HG03520 (cell line): ENCODE measurements around the gene DCUN1D2.

Source experiments
- ATAC-seq: cut with Tn5 transposase; IDR thresholded peaks from one replicate; pipeline ENCODE4 v1.9.1; 2021; ENCODE audit warnings: mild to moderate bottlenecking, moderate library complexity; ENCODE audit not compliant: unreplicated experiment

DCUN1D2 gene

DNA sequence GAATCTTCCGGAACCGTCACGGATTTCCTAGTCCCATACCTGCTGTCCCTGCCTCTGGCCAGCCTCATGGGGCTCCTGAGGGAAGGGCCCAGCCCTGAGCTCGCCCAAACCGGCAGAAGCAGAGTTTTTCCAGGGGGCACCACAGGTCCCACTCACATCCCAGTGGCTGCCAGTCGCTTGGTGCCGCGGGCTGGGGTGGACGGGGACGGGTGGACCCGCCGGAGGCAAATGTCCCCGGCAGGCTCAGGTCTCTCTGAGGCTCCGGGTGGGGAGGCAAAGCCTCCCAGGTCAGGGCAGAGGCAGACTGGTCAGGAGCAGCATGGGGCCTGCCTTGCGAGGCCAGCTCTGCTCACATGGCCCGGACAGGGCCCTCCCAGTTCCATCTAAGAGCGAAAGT lies 62.0 kb downstream of the DCUN1D2 start:
- ATAC-seq: no peak

DNA sequence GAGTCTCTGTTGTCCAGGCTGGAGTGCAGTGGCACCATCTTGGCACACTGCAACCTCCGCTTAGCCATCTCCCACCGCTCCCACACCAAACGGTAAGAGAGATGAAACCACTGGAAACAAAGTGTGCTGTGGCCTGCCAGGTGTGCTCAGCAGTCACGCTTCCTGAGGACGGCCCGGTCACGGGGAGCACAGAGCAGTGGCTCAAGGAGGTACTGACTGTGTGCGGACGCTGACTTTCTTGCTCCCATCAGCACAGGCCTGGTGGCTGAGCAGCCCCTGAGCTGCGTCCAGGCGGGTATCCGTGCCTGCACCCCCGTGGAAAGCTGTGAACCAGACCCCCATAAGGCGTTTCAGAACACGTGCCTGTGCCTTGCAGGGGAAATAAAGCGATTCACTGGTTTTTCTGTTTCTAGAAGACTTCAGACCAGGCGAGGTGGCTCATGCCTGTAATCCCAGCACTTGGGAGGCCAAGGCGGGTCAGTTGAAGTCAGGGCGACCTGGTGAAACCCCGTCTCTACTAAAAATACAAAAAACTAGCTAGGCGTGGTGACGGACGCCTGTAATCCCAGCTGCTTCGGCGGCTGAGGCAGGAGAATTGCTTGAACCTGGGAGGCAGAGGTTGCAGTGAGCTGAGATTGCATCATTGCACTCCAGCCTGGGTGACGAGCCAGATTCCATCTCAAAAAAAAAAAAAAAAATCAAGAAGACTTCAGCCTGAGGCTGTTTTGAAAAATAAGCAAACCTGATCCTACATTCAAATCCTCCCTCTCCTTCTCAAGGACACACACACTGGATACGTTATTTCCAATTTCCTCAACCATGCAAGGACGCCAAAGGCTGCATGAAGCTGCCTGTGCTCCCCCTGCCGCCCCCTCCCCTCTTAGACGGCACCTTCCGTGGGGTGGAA lies 62.7 kb downstream of the DCUN1D2 start:
- no peak for ATAC-seq

DNA sequence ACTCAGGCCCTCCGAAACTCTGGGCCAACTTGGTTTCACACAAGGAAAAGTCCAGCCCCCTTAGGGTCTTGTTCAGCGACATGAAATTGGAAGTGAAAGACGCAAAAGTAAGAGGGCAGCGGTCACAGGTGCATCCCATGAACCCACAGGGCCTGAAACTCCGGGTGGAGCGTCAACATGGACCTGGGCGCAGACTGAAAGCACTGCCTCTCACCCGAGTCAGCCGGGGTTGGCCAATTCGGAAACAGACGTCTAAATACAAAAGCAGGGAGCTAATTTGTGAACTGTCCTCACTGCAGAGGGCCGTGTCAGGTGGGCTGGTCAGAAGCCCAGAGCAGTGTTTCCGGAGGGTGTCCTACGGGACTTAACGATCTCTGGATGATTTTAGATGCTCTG lies 63.9 kb downstream of the DCUN1D2 start:
- no peak for ATAC-seq

DNA sequence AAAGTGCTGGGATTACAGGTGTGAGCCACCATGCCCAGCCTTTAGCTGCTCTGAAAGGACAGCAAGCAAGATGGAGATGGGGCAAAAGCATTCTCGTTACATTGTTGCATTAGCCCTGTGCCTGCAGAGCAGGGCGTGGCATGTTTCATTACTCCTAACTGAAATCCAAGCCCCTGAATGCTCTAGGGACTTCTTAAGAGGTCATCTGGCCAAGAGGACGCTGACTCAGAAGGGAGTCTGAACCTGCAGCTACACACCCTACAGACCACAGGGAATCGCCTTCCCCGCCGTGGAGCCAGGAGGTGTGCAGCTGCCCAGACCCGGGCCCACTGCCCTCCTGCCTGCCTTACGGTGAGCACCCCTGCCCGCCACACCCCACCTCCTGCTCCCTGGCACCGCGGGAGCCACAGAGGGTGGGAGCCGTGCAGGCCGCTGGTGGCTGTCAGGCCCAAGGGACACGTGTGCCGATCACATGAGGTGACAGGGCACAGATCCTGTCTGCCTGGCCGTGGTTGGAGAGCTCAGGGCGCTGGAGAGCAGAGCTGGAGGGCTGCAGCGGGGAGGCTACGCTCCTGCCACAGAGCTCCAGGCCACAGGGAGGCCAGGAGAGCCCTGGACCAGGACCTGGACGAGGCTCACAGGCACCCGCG lies 64.4 kb downstream of the DCUN1D2 start:
- no peak for ATAC-seq

DNA sequence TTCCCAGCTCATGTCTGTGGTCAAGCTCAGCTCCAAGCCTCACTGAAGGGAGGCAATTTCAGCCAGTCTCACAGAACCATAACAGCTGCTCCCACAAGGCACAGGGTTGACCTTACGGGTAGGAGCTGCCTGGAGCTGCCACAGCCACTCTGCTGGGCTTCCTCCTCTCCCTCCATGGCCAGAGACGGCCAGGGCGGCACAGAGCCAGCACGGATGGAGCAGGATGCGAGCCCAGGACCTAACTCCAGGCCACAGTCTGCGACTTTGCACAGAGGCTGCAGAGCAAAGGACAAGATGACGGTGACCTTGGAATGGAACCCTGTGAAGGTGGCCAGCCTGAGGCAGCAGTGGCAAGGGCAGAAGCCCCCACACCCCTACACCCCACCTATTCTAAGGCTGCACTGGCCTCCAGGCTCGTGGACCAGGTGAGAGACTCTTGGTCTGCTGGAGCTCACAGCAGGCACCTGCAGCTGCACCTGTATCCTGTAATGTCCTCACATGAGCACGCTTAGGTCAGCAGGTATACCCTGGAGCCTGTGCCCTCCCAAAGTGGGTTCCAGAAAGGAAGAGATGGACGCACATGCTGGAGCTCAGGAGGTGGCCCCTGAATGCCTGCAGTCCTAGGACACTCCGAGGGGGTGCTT lies 66.9 kb downstream of the DCUN1D2 start:
- no peak for ATAC-seq

DNA sequence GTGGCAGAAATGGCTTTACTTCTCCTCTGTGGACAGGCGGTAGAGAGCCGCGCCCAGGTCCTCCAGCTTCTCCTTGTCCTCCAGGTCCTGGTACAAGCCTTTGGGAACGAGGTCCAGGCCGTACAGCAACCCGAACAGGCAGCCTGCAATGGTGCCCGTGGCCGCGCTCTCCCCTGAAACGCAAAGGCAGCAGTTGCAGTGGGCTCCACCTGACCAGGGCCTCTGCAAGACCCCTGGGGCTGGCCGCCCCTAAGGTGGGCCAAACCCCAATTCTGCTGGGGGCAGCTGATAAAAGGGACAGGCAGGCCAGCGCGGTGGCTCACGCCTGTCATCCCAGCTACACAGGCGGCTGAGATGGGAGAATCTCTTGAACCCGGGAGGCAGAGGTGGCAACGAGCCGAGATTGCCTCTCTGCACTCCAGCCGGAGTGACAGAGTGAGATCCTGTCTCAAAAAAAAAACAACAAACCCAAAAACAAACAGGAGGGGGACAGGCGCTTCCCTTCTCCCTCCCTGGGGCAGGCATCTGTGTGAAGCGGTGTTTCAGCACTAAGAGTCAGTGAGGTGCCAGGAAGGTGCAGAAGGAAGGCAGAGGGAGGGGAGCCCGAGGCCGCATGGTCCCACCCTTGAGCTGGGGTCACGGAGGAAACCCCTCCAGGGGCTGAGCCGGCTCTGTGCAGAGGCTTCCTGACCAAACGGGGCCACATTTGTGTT lies 67.5 kb downstream of the DCUN1D2 start:
- ATAC-seq: no peak

DNA sequence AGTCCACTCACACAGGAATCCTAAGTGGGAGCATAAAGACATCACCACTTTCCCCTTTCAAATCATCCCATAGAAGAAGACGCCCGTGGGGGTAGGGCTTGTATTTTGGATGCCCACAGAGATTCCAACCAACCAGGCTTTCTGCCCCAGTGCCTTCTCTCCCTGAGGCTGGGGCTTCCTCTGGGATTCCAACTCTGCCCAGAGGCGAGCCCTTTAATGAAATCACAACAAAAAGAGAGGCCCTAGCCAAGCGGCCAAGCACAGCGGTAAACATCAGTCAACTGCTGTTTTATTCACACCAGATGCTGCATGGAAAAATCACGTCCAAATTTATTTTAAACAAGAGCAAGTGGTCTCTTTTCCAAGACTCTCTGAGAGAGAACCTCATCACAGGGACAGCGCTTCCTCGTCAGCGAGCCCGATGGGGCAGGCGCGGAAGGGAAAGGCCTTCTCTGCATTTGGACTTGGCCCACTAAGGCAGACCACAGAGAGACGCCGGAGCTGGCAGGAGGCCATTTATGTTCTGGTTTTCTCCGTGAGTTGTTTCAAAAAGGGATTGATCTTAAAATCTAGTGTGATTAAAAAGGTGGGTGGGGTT lies 68.7 kb downstream of the DCUN1D2 start:
- no peak for ATAC-seq

DNA sequence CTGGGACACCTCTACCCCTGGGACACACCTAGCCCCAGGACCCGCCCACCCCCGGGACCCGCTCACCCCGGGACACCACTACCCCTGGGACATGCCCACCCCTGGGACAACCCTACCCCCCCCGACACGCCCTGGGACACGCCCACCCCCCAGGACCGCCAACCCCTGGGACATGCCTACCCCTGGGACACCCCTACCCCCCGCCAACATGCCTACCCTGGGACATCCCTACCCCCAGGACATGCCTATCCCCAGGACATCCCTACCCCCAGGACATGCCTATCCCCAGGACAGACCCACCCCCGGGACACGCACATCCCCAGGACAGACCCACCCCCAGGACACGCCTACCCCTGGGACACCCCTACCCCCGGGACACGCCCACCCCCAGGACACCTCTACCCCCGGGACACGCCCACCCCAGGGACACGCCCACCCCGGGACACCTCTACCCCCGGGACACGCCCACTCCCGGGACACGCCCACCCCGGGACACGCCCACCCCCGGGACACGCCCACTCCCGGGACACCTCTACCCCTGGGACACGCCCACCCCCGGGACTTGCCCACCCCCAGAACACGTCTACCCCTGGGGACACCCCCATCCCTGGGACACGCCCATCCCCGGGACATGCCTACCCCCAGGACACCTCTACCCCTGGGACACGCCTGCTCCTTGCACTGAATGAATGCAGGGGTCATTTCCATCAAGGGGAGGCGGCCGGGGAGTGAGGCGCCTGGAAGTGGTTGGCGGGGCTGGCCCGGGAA lies 69.5 kb downstream of the DCUN1D2 start:
- no peak for ATAC-seq

DNA sequence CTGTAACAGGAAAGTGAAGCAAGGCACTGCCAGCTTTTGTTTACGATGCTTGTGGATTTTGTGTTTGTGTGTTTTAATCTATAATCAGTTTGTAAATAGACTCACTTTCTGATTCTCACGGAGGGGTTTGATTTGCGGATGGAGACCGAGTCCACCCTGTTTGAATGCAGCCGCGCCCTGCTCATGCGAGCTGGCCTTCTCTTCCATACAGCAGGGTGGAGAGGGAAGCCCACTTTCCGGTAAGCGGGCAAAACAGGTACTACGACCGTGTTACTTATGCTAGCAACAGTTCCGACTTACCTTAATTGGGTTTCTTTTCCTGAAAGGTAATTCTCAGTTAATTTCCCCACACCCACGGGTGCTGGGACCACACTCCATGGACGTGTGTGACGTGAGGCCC lies 70.3 kb downstream of the DCUN1D2 start:
- no peak for ATAC-seq

DNA sequence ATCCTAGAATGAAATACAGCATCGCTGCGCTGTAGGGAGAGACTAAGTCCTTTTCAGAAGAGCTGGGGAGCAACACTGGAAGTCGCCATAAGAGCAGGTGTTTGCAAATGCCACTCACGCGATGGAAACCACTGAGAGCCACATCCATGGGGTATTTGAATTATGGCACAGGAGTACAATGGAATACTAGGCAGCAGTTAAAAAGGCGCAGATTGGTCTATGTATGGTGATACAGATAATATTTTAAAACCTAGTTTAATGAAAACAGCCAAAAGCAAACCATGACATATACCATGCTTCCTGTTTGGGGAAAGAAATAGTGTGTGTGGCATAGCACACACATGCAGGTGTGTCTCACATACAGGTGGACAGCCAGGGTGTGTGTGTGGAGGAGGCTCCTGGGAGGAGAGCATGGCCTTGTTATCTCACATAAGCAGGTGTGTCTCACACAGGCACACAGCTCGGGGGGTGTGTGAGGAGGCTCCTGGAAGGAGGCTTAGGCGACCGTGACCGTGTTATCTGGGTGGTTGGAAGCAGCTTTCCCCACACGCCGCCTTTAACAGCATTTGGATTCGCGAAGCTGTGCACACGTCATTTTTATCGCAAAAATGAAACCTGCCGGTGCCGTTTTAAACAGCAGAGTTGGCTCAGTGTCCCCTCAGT lies 70.8 kb downstream of the DCUN1D2 start:
- ATAC-seq: no peak

DNA sequence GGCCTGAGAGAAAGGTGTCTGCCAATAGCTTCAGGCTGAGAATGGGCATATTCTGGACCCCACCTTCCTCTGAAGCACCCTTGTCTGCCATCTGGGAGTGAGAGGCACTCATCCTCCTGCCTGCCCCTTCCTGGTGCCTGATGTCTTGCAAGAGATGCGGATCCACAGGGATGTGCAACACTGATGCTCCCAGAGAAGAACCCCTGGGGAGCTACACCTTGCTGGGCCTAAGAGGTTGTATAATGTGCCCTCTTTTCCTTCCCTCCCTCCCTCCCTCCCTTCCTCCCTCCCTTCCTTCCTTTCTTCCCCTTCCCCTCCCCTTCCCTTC lies 71.8 kb downstream of the DCUN1D2 start:
- ATAC-seq: no peak

DNA sequence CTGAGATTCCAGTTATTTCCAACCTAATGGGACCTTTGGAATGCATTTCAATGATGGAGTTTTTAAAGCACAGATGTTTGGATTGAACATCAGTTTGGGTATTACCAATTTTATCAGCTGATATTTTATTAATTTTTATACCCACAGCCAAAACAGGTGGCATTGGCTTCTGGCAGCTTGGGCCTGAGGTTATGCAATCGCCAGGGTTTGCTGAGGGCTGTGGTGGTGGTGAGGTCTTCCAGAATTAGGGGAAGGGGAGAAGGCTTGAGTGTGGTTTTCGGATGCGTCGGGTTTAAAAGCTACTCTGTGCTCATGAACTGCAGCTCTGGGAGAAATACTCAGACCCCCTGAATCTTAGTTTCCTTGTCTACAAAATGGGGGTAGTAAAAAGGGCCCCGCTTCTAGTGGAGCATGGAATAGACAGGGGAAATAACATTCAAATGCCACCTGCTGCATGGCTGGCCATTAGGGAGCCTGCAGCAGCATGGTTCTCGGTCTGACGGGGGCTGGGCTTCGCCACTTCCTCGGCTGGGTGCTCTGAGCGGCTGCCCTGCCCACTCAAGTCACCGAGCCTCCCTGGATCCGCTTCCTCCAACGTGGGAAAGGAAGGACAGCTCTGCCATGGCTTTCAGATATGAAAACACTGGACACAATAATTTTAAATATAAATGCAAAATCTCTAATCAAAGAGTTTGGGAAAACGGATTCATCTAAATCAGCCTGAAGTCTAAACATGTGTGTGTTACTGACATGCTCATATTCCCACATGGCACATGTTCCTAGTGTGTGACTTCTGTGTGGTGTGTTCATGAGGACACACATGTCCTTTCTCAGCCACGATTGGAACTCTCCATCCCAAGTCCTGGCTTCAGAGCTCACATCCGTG lies 72.4 kb downstream of the DCUN1D2 start:
- no peak for ATAC-seq

DNA sequence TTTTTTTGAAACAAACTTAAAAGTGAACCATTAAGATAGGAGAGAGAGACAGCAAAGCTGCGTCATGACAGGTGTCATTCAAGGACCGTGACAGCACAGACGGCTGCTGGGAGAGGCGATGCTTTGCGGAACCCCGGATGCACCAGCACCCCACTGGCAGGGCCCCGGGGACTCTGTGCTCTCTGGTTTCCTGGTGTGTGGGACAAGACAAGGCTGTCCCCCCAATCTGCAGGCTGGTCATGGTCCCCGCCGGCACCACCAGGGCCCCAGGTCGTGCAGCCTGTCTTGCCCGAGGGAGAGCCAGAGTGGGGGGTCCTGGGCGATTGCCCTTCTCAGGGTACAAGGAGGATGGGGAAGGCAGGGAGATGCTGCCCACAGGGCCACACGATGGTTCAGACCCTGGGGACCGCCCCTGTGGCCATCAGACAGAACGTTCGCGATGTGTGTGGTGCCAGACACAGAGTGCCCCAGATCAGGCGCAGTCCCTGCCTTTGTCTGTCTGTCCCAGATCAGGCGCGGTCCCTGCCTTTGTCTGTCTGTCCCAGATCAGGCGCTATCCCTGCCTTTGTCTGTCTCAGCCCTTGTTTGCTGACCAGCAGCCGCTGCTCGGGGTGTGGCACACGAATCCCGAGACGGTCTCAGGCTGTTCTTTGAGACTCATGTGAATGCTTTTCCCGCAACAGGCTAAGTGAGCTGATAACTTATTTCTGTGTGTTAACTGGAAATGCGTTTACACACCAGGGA lies 73.3 kb downstream of the DCUN1D2 start:
- ATAC-seq: no peak

DNA sequence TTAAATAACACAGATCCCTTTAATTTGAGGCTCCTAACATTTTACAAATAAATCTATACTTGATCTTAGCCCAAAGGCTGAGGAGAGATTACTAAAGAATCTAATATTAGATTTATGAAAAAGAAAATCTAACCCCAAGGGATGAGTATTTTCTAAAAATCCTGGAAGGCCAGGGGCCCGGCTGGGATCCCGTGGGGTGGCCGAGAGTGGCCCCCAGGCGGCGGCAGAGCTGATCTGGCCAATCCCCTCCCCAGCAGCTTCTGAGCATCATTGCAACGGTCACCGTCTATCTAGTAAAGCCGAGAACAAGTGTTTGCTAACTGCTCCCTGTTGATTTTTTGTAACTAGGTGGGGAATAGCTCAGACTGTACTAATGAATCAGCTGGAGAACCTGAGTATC lies 74.7 kb downstream of the DCUN1D2 start:
- no peak for ATAC-seq

DNA sequence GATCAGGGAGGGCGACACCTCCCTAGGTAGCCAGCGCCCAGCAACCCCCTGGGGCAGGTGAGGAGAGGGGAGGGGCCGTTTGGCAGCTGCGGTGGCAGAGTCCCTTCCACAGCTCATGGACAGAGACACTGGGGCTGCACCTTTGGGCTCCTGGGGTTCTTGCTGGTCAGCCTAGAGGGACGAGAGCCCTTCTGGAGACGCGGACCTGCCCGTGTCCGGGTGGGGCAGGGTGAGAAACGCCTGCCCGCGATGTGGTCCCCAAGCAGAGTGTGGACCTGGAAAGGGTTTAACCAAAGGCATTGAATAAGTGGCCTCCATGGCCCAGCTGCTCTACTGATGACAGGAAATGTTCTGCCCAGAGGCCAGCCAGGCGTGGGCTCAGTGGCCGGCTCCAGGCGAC lies 75.5 kb downstream of the DCUN1D2 start:
- ATAC-seq: no peak

DNA sequence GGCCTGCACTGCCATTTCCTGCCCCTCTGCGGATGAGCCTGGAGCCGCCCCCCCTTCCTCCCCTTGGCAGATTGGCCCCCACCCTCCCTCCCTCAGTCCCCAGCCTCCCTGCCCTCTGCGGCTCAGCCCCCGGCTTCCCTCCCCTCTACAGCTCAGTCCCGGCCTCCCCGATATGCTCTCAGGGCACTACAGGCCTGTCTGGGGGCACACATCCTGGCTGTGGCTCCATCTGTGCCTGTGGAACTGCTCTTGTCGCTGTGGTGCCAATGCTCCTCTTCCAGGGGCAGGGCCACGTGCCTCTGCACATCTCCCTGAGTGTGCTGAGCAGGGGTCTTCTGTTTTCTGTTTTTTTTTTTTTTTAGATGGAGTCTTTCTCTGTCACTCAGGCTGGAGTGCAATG lies 76.2 kb downstream of the DCUN1D2 start:
- ATAC-seq: no peak

DNA sequence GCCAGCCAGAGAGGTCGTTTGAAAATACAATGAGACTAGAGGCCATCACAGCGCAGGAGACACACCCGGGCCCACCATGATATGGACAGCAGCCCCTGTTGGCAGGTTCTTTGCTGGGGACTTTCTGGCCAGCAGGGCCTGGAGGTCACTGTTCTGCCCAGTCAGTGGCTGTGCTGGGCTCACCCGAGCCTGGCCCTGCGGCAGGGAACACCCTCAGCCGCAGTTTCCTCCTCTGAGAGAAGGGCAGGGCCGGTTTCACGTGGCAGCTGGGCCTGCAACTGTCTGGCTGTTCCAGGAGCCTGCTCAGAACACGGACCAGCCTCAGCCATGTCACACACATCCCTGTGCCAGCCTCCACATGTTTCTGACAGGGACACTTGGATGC lies 76.6 kb downstream of the DCUN1D2 start:
- no peak for ATAC-seq
